K562 treated with DMSO at 1 percent for 24 hours (cell line): ENCODE data around the gene SLAMF7. TPM values are rescaled to one million over a fixed set of nuclear protein-coding genes. Genes with fewer than 3 reads are reported as not detected.

Experiments used
- total RNA-seq: library from RNA; unstranded; fragments of 300-600 nt; gene quantifications from 2 replicates; pipeline ENCODE4 v1.2.3, GENCODE V29; 2022; ENCODE audit warnings: low read depth; ENCODE audit not compliant: insufficient read depth

SLAMF7 gene, protein sequence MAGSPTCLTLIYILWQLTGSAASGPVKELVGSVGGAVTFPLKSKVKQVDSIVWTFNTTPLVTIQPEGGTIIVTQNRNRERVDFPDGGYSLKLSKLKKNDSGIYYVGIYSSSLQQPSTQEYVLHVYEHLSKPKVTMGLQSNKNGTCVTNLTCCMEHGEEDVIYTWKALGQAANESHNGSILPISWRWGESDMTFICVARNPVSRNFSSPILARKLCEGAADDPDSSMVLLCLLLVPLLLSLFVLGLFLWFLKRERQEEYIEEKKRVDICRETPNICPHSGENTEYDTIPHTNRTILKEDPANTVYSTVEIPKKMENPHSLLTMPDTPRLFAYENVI
- 0.61 and 0.74 TPM in 2 replicates for total RNA-seq

DNA sequence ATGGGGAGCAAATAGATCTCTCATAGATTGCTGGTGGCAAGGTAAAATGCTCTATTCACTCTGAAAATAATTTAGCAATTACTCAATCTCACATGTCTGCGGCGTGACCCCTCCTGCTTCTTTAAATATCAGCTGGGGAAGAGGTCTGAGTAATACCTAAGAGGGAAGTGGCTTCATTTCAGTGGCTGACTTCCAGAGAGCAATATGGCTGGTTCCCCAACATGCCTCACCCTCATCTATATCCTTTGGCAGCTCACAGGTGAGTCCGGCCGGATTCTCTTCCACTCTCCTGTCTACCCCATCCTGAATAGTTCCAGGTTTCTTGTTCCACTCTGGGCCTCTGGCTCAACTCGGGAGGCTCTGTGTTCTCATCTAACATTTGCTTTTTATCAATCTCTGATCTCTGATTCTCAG lies at the start of gene SLAMF7:
TSS of gene SLAMF7 (plus strand) at position 150 of the 414 bp plus-strand sequence. CDS start at position 205, 55 bp downstream.

DNA sequence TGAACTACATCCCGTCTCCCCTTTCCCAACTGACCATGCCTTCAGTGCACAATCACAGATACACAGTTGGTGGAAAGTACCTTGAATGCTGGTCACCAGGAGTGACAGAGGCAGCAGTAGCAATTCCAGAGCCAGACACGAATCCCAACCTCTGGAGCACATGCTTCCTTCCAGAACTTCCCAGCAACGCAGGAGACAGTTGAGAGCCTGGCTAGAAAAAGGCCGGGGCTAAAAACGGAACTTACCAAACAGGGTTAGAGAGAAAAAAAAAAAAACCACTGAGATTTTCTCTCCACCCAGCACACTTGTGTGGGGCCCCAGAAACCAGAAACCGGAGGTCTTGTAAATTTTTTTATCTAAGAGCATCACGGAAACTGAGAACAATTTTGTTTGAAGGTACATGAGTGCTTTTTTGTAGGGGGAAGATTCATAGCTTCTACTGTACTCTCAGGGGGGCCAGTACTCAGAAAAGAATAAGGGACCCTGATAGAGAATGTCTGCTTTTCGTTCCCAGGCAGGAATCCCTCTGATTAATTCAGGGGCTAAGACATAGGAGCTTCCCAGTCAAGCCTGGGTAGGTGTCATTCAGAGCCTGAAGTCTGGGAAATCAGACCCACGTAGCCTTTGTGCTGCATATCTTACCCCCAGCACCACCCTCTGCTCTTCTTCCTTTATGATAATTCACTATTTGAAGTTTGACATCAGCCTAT lies 27.3 kb upstream of the SLAMF7 start, which contains the start of gene CD48:
TSS of gene CD48 (minus strand) at position 221 of the 710 bp plus-strand sequence. CDS start at position 162, 59 bp downstream.

DNA sequence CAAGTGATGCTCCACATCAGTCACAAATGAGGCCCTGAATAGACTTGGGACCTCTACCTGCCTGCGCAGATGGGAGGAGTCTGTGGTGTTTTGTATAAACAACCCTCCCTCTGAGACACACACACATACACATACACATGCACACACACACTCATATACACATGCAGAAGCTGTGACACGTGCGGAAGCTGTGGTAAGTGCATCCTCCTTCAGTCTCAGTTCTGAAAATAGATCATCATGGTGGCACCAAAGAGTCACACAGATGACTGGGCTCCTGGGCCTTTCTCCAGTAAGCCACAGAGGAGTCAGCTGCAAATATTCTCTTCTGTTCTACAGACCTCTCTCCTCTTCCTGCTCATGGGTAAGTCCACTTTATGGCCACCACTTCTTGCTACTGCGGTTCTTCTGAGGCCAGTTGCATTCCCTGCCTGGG lies 56.9 kb downstream of the SLAMF7 start, which contains the start of gene LY9:
TSS of gene LY9 (plus strand) at position 224 of the 433 bp plus-strand sequence. CDS start at position 238, 14 bp downstream.

Other genes starting within 250 kb of the SLAMF7 start
- gene SLAMF6, start 216.0 kb upstream of the SLAMF7 start, total RNA-seq: 3.3 and 3.7 TPM in 2 replicates
- 1.4 and 1.6 TPM in 2 replicates for gene CD84, start 159.8 kb upstream of the SLAMF7 start, total RNA-seq
- gene SLAMF1, start 92.2 kb upstream of the SLAMF7 start, total RNA-seq: 2.9 and 4.4 TPM in 2 replicates
- gene CD48, start 27.4 kb upstream of the SLAMF7 start, total RNA-seq: 0.49 TPM in 1 of 2 replicates, not detected in the other
- not detected in 2 replicates for gene LY9, start 56.9 kb downstream of the SLAMF7 start, total RNA-seq
- gene CD244, start 123.6 kb downstream of the SLAMF7 start, total RNA-seq: not detected in 2 replicates
- not detected in 2 replicates for gene ITLN1, start 145.9 kb downstream of the SLAMF7 start, total RNA-seq
- not detected in 2 replicates for gene ITLN2, start 215.6 kb downstream of the SLAMF7 start, total RNA-seq